ENCODE data around the gene ICAM5. TPM values are rescaled to one million over a fixed set of nuclear protein-coding genes. Genes with fewer than 3 reads are reported as not detected.
A peak's percentile ranks its signal among the peaks of the same experiment; 100 is the strongest.

The ICAM5 gene
- total RNA-seq, 1 experiment from 2014 or later = 1.6 TPM

DNA sequence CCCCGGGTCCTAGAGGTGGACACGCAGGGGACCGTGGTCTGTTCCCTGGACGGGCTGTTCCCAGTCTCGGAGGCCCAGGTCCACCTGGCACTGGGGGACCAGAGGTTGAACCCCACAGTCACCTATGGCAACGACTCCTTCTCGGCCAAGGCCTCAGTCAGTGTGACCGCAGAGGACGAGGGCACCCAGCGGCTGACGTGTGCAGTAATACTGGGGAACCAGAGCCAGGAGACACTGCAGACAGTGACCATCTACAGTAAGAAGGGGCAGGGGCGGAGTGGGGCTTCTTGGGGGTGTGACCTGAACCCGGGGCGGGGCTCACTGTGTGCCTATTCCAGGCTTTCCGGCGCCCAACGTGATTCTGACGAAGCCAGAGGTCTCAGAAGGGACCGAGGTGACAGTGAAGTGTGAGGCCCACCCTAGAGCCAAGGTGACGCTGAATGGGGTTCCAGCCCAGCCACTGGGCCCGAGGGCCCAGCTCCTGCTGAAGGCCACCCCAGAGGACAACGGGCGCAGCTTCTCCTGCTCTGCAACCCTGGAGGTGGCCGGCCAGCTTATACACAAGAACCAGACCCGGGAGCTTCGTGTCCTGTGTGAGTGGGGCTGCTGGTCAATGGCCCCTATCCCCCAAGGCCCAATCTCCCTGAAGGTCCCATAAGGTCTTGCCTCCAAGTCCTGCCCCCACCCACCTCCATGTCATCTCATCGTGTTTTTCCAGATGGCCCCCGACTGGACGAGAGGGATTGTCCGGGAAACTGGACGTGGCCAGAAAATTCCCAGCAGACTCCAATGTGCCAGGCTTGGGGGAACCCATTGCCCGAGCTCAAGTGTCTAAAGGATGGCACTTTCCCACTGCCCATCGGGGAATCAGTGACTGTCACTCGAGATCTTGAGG lies 5.4 kb upstream of the ICAM5 start:
- Histone ChIP-seq H3K79me2 (ENCODE audit: insufficient read depth, low read length) (no peaks in the 10 kb centered on the region), H3K9ac (ENCODE audit: extremely low read depth, insufficient read length, low read length) (no peak overlapping the region), H3K79me1 (ENCODE audit: insufficient read depth, low read depth, low read length, poor library complexity, severe bottlenecking) (no peaks in the 10 kb centered on the region), H2BK5ac (ENCODE audit: insufficient read length, low read length) (no peak overlapping the region), H2BK20ac (ENCODE audit: low read depth, low read length, poor library complexity, severe bottlenecking) (no peak overlapping the region), H4K91ac (ENCODE audit: insufficient read length, low read depth, low read length) (no peak overlapping the region), H2AFZ (ENCODE audit: low read length) (no peak overlapping the region), H3K4me1 (ENCODE audit: insufficient read depth, low read length) (no peaks in the 10 kb centered on the region), H3K27me3 (ENCODE audit: insufficient read depth, low read length) (peaks cover 10% of the 10 kb centered on the region; the same call in 1 of the 2 replicates), H4K8ac (replicated peaks; ENCODE audit: insufficient read length, low read depth, low read length) (no peak overlapping the region), H3K9me3 (ENCODE audit: control insufficient read depth, low read depth, low read length) (no peaks in the 10 kb centered on the region), H3K4me2 (ENCODE audit: insufficient read depth, insufficient read length, low read length) (no peak overlapping the region), H4K20me1 (ENCODE audit: control insufficient read depth, insufficient read depth, insufficient read length) (no peaks in the 10 kb centered on the region), H3K23me2 (ENCODE audit: insufficient read length, low read depth, low read length, poor library complexity, severe bottlenecking) (peaks cover 14% of the 10 kb centered on the region), H3K56ac (ENCODE audit: insufficient read length, low read depth, low read length) (no peak overlapping the region), H4K5ac (ENCODE audit: insufficient read length, low read depth, low read length) (no peak overlapping the region), H3K14ac (ENCODE audit: insufficient read depth, low read length) (no peak overlapping the region), H2BK15ac (ENCODE audit: low read depth, low read length) (no peak overlapping the region), H3K23ac (ENCODE audit: insufficient read length, low read depth, low read length) (no peak overlapping the region), H2BK12ac (ENCODE audit: insufficient read length, low read depth, low read length) (no peak overlapping the region), H3T11ph (ENCODE audit: low read length) (no peak overlapping the region), H3K4ac (ENCODE audit: low read depth, low read length) (no peak overlapping the region), H2AK5ac (ENCODE audit: insufficient read length, low read length) (no peak overlapping the region), H3K18ac (ENCODE audit: insufficient read length, low read depth, low read length) (no peak overlapping the region), H3K27ac (ENCODE audit: insufficient read length, low read depth, low read length) (no peak overlapping the region), H2BK120ac (ENCODE audit: low read depth, low read length, poor library complexity, severe bottlenecking) (no peak overlapping the region)
- TF ChIP-seq, protein P1, sequence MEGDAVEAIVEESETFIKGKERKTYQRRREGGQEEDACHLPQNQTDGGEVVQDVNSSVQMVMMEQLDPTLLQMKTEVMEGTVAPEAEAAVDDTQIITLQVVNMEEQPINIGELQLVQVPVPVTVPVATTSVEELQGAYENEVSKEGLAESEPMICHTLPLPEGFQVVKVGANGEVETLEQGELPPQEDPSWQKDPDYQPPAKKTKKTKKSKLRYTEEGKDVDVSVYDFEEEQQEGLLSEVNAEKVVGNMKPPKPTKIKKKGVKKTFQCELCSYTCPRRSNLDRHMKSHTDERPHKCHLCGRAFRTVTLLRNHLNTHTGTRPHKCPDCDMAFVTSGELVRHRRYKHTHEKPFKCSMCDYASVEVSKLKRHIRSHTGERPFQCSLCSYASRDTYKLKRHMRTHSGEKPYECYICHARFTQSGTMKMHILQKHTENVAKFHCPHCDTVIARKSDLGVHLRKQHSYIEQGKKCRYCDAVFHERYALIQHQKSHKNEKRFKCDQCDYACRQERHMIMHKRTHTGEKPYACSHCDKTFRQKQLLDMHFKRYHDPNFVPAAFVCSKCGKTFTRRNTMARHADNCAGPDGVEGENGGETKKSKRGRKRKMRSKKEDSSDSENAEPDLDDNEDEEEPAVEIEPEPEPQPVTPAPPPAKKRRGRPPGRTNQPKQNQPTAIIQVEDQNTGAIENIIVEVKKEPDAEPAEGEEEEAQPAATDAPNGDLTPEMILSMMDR (conservative IDR thresholded peaks at IDR 0.05) = no peak
- DNase-seq = no peak
- Mint-ChIP-seq H3K4me1 (peaks cover 5 to 27% of the 10 kb centered on the region in 2 experiments; a peak in 3 of 4 replicates), H3K36me3 (ENCODE audit: insufficient read depth in 1 of 3, low read depth in 3 of 3) (peaks cover 0 to 7% (median 0%) of the 10 kb centered on the region in 3 experiments; a peak in 3 of 7 replicates), H3K9me3 (peaks cover 0 to 3% of the 10 kb centered on the region in 2 experiments; a peak in 2 of 5 replicates), H3K27me3 (ENCODE audit: low read depth) (peaks cover 43% of the 10 kb centered on the region), H3K27ac (peak overlapping the region in 1 of 3 experiments; percentile 94; a peak in 1 of 7 replicates), H3K4me3 (no peak overlapping the region)
- no CpG with 5 or more reads among the region's 34 CpGs for WGBS (ENCODE audit: extremely low coverage, insufficient read length, low lambda C conversion rate)
